GM19193 (cell line): ENCODE results near the gene PRKD2.
A peak's percentile ranks its signal among the peaks of the same experiment; 100 is the strongest.

Source experiments
- POLR2A ChIP-seq: IDR thresholded peaks from 4 replicates; pipeline ENCODE4 v1.6.1; 2011; ENCODE audit not compliant: insufficient read depth, insufficient read length; ENCODE audit errors: extremely low read depth

The PRKD2 gene

GRCh38 chr19:46722004-46722380, 5.1 kb upstream of the PRKD2 start:
- TF ChIP-seq POLR2A: no peak

- TF ChIP-seq POLR2A: no peak
Measured at GRCh38 chr19:46721269-46722003, 4.5 kb upstream of the PRKD2 start.

- TF ChIP-seq POLR2A: no peak
Measured at GRCh38 chr19:46720503-46721239, 3.8 kb upstream of the PRKD2 start.

- TF ChIP-seq POLR2A: no peak
Measured at GRCh38 chr19:46719629-46720502, 3.0 kb upstream of the PRKD2 start.

DNA sequence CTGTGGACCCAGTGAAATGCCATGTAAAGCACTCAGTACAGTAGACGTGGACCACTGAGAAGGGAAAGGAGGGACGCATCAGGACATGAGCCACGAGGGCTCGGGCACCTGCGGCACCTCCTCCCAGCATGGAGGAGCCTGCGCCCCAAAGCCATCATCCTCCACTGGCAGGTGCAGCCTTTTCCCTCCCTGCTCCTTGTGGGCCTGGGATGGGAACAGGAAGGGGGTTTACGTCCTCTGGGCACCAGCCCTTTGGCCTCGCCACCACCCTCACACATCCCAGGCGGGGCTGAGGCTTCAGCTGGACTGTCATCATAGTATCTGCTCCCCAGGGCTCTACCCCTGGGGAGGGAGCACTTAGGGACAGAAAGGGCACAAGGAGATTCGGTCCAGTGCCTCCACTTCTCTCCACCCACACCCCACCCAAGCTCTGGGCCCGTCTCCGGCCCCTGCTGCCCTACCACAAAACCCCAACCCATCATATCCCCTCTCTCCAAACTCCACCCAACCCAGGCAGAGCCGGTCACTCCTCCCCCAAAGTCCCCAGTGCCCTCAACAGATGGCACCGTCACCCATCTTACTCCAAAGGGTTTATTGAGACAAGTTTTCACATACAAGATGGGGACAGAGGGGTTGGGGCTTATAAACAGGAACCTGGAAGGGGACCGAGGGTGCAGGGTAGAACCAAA, 2.2 kb upstream of the PRKD2 start:
- peak; percentile 54 for TF ChIP-seq POLR2A

GRCh38 chr19:46718157-46718933, 1.4 kb upstream of the PRKD2 start:
- TF ChIP-seq POLR2A: peak; percentile 53

DNA sequence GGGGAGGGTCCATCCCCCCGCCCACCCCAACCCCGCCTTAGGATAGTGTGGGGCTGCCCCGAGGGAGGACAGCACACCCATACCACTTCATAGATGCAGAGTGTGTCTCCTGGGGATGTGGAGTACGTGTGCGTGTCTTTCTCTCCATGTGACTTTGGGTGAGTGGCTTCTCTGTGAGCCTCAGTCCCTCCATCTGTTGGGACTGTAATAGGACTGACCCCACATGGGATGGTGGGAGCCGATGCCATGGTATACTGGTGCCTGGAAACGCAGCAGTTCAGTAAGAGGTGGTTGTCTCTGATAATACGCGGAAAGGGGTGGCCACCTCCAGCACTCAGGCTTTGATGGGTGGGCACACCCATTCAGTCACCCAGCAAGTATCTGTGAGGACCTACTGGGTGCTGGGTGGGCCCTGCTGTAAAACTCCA, 816 bp upstream of the PRKD2 start:
- no peak for TF ChIP-seq POLR2A

DNA sequence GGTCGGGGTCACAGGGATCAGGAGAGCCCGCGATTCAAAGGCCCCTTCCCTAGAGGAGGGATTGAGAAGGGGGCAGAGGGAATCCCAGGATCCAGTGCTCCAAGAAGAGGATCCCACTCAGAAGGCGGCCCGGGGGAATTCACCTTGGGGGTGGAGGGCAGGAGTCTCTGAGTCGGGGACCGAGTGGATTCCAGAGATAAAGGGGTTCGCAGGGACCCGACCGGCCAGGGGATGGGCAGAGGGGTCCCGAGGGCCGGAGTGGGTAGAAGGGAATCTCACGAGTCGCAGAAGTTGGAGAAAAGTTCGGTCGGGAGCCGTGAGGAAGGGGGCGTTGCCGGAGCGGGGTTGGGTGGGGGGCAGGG, 261 bp downstream of the PRKD2 start:
- TF ChIP-seq POLR2A: no peak

- TF ChIP-seq POLR2A: no peak
Measured at GRCh38 chr19:46715975-46716671, 791 bp downstream of the PRKD2 start.

- no peak for TF ChIP-seq POLR2A
Measured at GRCh38 chr19:46715620-46715974, 1.3 kb downstream of the PRKD2 start.

DNA sequence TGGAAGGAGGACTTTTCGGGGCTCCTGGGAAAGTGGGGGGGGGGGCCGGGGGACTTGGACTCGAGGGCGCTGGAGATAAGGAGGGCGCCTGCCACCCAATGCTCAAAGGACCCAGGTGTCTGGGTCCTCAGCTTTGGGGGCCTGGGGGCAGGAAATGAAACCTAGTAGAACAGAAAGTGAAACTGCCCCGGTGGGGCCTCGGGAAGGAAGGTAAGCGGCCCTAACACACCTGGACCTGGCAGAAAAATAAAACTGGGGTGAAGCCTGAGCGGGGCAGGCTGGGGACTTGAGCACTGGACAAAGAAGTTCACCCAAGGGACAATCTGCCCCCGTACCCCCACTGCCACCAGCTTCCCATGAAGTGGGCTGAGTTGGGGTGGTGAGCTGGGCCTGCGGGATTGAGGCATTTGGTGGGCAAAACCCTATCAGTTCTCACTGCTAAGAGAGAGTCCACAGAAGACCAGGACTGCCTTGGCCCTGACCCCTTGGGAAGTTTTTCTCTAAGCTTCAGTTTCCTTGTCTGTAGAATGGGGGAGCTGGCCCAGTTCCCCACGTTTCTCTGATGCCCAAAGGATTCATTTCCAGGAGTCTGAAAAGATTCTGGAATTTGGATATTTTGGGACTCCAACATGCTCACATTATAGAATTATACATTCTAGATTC, 2.3 kb downstream of the PRKD2 start:
- TF ChIP-seq POLR2A: peak; percentile 35

DNA sequence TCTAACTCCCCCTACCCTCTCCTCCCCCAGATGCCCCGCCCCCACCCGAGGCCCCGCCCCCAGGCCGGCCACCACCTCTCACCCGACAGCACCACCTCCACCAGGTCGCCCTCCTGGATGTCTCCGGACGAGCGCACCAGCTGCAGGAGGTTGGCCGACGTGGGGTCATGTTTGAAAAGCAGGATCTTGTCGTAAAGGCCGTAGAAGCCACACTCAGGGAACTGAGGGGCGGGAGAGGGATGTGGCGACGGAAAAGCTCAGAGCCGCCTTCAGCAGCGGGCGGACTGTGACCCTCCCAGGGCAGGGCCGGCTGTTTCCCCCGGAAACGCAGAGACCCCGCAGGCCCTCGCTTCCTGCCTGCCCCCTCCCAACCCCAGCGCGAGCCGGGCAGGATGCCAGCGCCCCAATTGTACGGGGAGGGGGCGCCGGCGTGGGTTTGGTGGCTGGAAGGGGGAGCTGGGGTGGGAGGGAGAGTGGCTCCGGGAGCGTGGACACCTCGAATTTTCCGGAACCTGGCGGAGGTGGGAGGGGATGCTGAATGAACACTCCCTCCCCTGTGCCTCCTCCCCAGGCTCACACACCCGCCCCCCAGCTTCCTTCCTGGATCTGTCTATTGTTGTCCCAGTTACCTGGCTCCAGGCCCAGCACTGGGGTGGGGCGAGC, 3.0 kb downstream of the PRKD2 start:
- peak; percentile 5 for TF ChIP-seq POLR2A

GRCh38 chr19:46710687-46711086, 6.2 kb downstream of the PRKD2 start:
- TF ChIP-seq POLR2A: no peak
